GM12872 (cell line): Measurements from ENCODE around the gene C8B.

Experiments used
- TF ChIP-seq, protein P1 (sequence below): IDR thresholded peaks from 3 replicates; pipeline ENCODE4 v1.5.1; 2011; ENCODE audit warnings: low read depth, mild to moderate bottlenecking, low read length, moderate library complexity; ENCODE audit not compliant: insufficient read depth

Gene C8B

DNA sequence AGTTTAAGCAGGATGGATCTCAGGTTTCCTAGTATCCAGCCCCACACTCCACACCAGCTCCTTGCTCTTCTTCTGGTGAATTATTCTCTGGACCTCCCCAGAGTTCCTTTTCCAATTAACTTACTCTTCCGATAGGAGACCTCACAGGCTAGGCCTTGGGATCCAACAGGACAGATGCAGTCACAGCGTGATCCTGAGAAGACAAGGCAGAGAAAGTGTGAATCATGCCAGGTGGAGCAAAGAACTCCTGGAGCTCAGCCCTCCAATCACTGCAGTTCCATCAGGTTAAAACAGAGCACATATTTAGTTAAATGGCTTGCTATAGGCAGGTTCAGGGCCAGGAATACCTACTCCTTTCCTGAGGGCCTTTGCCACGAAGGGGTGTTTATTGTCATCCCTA is 34.1 kb downstream of the C8B start:
- TF ChIP-seq, protein P1, sequence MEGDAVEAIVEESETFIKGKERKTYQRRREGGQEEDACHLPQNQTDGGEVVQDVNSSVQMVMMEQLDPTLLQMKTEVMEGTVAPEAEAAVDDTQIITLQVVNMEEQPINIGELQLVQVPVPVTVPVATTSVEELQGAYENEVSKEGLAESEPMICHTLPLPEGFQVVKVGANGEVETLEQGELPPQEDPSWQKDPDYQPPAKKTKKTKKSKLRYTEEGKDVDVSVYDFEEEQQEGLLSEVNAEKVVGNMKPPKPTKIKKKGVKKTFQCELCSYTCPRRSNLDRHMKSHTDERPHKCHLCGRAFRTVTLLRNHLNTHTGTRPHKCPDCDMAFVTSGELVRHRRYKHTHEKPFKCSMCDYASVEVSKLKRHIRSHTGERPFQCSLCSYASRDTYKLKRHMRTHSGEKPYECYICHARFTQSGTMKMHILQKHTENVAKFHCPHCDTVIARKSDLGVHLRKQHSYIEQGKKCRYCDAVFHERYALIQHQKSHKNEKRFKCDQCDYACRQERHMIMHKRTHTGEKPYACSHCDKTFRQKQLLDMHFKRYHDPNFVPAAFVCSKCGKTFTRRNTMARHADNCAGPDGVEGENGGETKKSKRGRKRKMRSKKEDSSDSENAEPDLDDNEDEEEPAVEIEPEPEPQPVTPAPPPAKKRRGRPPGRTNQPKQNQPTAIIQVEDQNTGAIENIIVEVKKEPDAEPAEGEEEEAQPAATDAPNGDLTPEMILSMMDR = no peak

DNA sequence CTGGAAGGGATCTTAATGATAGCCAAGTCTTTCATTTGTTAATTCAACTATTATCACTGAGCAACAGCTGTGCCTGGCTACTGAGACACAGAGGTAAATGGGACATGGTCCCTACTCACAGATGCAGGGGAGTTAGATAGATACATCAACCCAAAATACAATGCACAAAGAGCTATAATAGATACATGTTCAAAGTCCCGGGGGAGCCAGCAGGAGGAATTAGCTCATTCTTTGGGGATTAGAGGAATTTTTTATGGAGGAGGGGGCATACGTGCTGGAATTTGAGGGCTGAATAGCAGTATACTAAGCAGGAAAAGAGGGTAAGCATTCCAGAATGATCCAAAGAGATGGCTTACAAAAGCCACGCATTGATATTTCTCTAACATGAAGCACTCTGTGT is 34.6 kb downstream of the C8B start:
- TF ChIP-seq, protein P1 = no peak

DNA sequence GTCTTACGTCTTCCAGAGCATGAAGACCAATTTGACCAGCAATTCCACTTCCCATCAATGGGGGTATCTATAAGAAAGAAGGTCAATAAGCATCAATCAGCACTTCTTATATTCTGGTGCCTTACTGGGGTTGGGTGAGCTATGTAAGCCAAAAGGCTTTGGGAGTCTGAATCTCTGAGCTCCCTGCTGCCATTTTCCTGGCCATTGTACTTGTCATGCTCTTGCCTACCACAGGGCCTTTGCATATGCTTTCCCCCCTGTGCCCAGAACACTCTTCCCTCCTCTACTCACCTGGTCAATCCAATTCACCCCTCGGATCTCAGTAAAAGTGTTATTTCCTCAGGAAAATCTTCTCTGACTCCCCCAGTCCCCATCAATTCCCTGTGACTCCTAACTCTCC is 36.3 kb downstream of the C8B start:
- TF ChIP-seq, protein P1 = no peak

DNA sequence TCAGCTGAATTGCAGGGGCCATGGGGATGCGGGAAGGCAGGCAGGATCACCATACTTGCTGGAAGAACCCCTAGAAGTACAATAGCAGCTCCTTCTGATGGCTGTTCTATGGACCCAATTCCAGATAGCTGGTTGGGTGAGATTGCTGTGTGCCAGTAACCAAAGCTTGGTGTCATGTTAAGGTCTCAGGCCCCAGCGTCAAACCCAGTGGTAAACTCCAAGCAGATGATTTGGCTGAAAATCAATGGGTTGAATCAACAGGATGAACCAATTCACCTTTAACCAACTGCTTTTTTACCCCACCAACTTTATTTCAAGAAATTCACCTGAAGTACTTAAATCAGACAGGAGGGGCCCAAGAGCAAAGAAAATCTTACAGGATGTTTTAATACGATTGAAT is 37.8 kb downstream of the C8B start:
- TF ChIP-seq, protein P1 = no peak

DNA sequence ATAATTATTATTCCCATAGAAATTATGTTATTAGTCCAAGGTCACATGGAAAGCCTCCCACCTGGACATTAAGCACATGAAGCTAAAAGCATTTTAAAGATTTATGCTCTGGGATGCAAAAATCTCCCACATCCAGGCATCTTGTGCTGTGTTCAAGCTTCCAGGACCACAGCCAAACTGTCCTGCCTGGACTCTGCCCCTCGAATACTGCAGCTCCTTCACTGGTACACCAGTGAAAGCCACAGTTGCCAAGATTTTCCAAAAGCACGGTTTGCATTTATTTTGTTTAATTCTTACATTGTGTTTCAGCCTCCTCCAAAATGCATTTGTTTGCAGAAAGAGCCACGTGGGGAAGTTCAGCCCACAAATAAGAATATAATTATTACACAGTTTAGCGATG is 38.6 kb downstream of the C8B start:
- TF ChIP-seq, protein P1 = no peak

DNA sequence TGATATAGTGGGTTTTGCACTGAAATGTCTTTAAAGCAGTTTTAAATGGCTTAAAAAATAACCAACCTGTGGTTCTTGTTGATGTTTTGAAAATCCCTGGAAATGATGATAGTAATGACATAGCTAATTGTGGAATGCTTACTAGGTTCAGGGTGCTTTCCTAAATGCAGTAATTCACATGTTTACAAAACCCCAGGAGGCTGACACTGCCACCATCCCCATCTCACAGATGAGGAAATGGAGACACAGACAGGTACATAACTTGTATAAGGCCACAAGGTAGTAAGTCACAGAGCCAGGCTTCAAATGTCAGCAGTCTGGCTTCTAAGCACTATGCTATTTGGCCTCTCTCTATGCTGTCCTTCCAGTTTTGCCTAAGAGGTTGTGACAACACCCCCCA is 40.6 kb downstream of the C8B start:
- TF ChIP-seq, protein P1 = no peak

DNA sequence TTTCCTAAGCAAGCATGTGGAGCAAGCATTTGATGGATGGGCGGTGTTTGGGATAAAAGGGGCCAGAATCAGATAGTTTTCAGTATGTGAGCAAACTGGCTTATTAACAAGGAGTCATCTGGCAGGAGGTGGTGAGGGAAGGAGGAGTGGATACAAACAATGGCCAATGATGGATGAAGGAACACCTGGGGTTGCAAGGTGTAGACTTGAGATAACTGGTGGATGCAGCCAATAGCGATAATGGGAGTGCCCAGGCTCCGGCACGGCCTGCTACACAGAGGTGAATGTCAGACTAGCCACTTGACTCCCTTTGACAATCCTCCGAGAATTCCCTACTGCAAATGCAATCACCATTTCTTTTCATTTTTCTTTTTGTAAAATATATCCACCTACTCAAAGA is 41.7 kb downstream of the C8B start:
- TF ChIP-seq, protein P1 = no peak

DNA sequence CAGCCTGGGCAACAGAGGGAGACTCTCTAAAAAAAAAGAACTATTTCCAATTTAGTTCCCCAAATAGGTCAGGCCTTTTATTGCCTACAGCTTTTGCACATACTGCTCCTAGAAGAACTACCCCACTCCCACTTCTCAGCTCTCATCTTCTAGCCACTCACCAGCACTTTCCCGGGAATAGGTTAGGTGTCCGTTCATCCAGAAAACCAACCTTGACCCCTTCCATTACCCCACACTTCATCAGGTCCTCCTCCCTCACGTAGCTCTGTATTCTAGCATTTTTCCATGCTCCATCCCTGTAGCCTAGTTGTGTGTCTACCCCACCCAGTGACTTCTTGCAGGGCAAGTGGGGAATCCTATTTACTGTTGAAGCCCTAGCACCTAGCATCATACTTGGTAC is 42.6 kb downstream of the C8B start:
- TF ChIP-seq, protein P1 = no peak
